Spleen (tissue), 11 donors: Measurements from ENCODE around the gene CELSR3. TPM values are rescaled to one million over a fixed set of nuclear protein-coding genes. Genes with fewer than 3 reads are reported as not detected.

Experiments
- DNase-seq: peaks from one replicate; pipeline ENCODE4 v3.0.0-alpha.2; 2020
- H3K27ac ChIP-seq, 8 donors: fragments of 200-600 bp; sonication (generic) in 7 of 8; 1 replicate in 4 of 8; 2 replicates in 4 of 8; pipeline versions ENCODE4 v1.5.0 to v1.8.0; 2016 to 2021; ENCODE audit warnings: inconsistent platforms in 4 of 8, mild to moderate bottlenecking in 4 of 8, moderate library complexity in 1 of 8
- H3K27me3 ChIP-seq, 7 donors: fragments of 200-600 bp; sonication (generic) in 6 of 7; replicated peaks in 1 of 7; 1 replicate in 4 of 7; 2 replicates in 3 of 7; pipeline versions ENCODE4 v1.5.0 to v1.8.0; 2016 to 2021; ENCODE audit warnings: inconsistent platforms in 3 of 7, mild to moderate bottlenecking in 1 of 7
- H3K36me3 ChIP-seq, 6 donors: fragments of 200-600 bp; sonication (generic) in 5 of 6; 1 replicate in 4 of 6; 2 replicates in 2 of 6; pipeline versions ENCODE4 v1.5.0 to v1.8.0; 2016 to 2021; ENCODE audit warnings: inconsistent platforms in 2 of 6
- H3K4me1 ChIP-seq, 6 donors: fragments of 200-600 bp; sonication (generic) in 5 of 6; 1 replicate in 3 of 6; 2 replicates in 3 of 6; pipeline versions ENCODE4 v1.5.0 to v1.8.0; 2016 to 2021; ENCODE audit warnings: inconsistent platforms in 3 of 6
- H3K4me3 ChIP-seq, 8 donors: fragments of 200-600 bp; sonication (generic) in 7 of 8; 1 replicate in 4 of 8; 2 replicates in 4 of 8; pipeline versions ENCODE4 v1.5.0 to v1.8.0; 2016 to 2021; ENCODE audit warnings: inconsistent platforms in 4 of 8, mild to moderate bottlenecking in 4 of 8, moderate library complexity in 2 of 8
- H3K9me3 ChIP-seq, 8 donors: fragments of 200-600 bp; sonication (generic) in 7 of 8; 1 replicate in 4 of 8; 2 replicates in 4 of 8; pipeline versions ENCODE4 v1.5.0 to v1.8.0; 2016 to 2021; ENCODE audit warnings: inconsistent platforms in 4 of 8
- POLR2A ChIP-seq, 3 donors: fragments of 450-650 bp; IDR thresholded peaks; one replicate each; pipeline ENCODE4 v1.5.1; 2017; ENCODE audit warnings: antibody characterized with exemption in 3 of 3, mild to moderate bottlenecking in 1 of 3
- POLR2AphosphoS5 ChIP-seq, 3 donors: sonication (generic); formaldehyde crosslinking; IDR thresholded peaks; one replicate each; pipeline ENCODE4 v1.5.1; 2017; ENCODE audit warnings: antibody characterized with exemption in 3 of 3
- WGBS, 5 donors: extraction: QIAGEN DNeasy Blood & Tissue Kit in 3 of 5; methylation state at CpG; one replicate each; pipeline versions ENCODE4 v1.1.5 to v1.1.7; 2013 to 2018; 5-methylcytosine and 5-hydroxymethylcytosine counted together
- intact Hi-C: fragments of 100-400 bp; cut with DNase I; formaldehyde crosslinking; loops from one replicate; pipeline ENCODE4 v1.15.0; 2023; ENCODE audit warnings: low total_unique reads
- polyA plus RNA-seq, 3 donors: library from polyadenylated mRNA; stranded (reverse); fragments of 200-250 nt; gene quantifications; one replicate each; pipeline ENCODE4 v1.2.1, GENCODE V29; 2013
- total RNA-seq, 7 donors: library from RNA; depleted of rRNA in 3 of 7; stranded (reverse); fragments of >200 nt in 3 of 7; fragmentation: NEBNext Ultra II Directional in 4 of 7; extraction: Animal tissue kit (Norgen Biotek cat#: 25700) in 4 of 7; gene quantifications; one replicate each; pipeline versions ENCODE4 v1.1.0 to v1.2.1, GENCODE V29; 2016 to 2021
- TF ChIP-seq, protein P1 (sequence below), 11 experiments: fragments of 200-600 bp in 7 of 11; fragments of 450-650 bp in 4 of 11; sonication (generic) in 4 of 11; IDR thresholded peaks in 8 of 11; conservative IDR thresholded peaks in 3 of 11; 1 replicate in 7 of 11; 2 replicates in 4 of 11; pipeline versions ENCODE4 v1.4.0 to v1.8.0; 2016 to 2021; ENCODE audit warnings: antibody characterized with exemption in 11 of 11, inconsistent platforms in 4 of 11, mild to moderate bottlenecking in 1 of 11
- donor health status: healthy with polysubstance abuse.
- donor health status: DM: no; HTN: no; CAD: no; lungs with moderate emphysema.
- donor health status: DM: no; HTN: no; CAD: no.
- donor health status: Bipolar disorder and iron deficiency.
- donor health status: healthy.
- donor health status: DM: no; HTN: no; CAD: no.
- donor health status: DM: yes; HTN: yes; CAD: no.

The CELSR3 gene
- total and polyA plus RNA-seq, 10 donors, result 0.56 to 2.7 (median 1.9) TPM

DNA sequence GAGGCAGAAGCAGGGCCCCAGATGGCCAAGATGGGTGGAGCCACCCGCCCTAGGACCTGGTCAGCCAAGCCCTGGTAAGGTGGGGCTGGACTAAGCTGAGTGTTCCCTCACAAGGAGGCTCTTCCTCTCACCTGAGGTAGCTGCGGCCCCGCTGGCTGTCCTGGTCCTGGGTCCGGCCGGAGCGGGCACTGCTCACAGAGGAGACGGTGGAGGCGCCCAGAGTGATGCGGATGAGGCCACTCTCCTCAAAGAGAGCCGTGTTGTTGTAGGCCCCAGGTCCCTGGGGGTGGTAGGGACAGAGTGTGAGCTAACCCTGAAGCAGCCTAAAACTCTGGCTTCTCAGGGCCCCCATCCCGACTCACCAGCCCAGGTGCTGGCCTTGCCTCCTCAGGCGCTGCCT lies 20.1 kb downstream of the CELSR3 start:
- Histone ChIP-seq H3K27ac (no peak overlapping the region), H3K4me1 (no peaks in the 10 kb centered on the region), H3K27me3 (peaks cover 0 to 6% (median 0%) of the 10 kb centered on the region in 7 donors), H3K4me3 (no peak overlapping the region), H3K36me3 (no peaks in the 10 kb centered on the region), H3K9me3 (no peaks in the 10 kb centered on the region)
- no peak for DNase-seq
- TF ChIP-seq POLR2A (IDR thresholded peaks at IDR 0.05) (no peak), POLR2AphosphoS5 (IDR thresholded peaks at IDR 0.05) (no peak)
- TF ChIP-seq, protein P1, sequence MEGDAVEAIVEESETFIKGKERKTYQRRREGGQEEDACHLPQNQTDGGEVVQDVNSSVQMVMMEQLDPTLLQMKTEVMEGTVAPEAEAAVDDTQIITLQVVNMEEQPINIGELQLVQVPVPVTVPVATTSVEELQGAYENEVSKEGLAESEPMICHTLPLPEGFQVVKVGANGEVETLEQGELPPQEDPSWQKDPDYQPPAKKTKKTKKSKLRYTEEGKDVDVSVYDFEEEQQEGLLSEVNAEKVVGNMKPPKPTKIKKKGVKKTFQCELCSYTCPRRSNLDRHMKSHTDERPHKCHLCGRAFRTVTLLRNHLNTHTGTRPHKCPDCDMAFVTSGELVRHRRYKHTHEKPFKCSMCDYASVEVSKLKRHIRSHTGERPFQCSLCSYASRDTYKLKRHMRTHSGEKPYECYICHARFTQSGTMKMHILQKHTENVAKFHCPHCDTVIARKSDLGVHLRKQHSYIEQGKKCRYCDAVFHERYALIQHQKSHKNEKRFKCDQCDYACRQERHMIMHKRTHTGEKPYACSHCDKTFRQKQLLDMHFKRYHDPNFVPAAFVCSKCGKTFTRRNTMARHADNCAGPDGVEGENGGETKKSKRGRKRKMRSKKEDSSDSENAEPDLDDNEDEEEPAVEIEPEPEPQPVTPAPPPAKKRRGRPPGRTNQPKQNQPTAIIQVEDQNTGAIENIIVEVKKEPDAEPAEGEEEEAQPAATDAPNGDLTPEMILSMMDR (IDR thresholded peaks at IDR 0.05 in 8 of 11, conservative IDR thresholded peaks at IDR 0.05 in 3 of 11), result no peak
- intact Hi-C loops, result no loop called here
- WGBS, 5 donors, result 89 to 95% (median 91%) methylated on average over 11 to 12 of the region's 12 CpGs

DNA sequence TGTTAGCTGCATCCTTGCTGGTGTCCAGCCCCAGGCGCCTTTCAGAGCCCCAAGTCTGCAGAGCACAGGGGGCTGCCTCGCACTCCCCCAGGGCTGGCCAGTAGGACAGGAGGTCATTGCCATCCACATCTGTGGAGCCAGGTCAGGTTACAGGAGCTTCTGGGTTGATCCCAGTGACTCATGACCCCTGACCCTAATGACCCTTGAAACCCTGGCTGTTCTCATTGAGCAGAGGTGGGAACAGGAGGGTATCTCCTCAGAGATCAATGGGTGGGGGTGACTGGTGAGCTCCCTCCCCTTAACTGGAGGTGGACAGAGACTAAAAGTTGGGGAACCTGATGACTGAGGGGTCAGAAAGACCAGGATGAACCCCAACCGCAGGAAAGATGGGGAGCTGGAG lies 21.3 kb downstream of the CELSR3 start:
- Histone ChIP-seq H3K9me3 (no peaks in the 10 kb centered on the region), H3K36me3 (no peaks in the 10 kb centered on the region), H3K4me1 (peaks cover under 1 to 9% (median 4%) of the 10 kb centered on the region in 6 donors), H3K27me3 (peaks cover 0 to 6% (median 0%) of the 10 kb centered on the region in 7 donors), H3K27ac (no peak overlapping the region), H3K4me3 (no peak overlapping the region)
- DNase-seq, result no peak
- intact Hi-C loops, result no loop called here
- TF ChIP-seq POLR2A (IDR thresholded peaks at IDR 0.05) (no peak), POLR2AphosphoS5 (IDR thresholded peaks at IDR 0.05) (no peak)
- TF ChIP-seq, protein P1 (IDR thresholded peaks at IDR 0.05 in 8 of 11, conservative IDR thresholded peaks at IDR 0.05 in 3 of 11), result no peak
- 87 to 97% (median 93%) methylated on average over 3 of the region's 3 CpGs for WGBS, 5 donors

DNA sequence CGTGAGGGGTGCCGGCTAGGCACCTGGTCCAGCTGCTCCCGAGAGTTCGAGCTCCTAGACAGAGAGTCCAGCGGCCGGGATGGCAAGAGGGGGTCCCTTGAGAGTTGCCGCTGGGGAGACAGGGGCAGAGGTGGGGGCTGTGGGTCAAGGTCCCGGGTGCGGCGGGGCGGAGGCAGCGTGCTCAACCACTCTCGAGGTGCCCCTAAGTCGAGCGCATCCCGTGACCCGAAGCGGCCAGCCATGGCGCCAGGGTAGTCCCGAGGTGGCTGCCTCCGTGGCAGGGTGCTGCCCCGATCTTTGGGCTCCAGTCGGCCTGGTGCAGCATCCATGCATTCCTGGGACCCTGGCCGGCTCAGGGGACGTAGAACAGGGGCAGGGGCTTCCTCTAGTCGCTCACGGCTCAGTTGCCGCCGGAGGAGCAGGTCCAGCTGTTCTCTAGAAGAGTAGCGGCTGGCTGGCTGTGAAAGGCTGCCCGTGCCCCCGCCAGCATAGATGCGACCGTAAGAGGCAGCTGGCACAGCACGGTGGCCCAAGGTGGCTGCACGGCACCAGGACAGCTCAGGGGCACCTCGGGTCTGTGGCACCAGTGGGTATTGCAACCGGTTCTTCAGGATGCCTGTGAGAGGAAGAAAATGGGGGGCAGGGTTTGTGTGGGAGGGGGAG lies 22.6 kb downstream of the CELSR3 start:
- peaks cover 5 to 16% (median 14%) of the 10 kb centered on the region in 6 donors for H3K4me1 ChIP-seq
- no peaks in the 10 kb centered on the region for H3K9me3 ChIP-seq
- TF ChIP-seq POLR2AphosphoS5 (IDR thresholded peaks at IDR 0.05) (no peak), POLR2A (IDR thresholded peaks at IDR 0.05) (no peak)
- TF ChIP-seq, protein P1 (IDR thresholded peaks at IDR 0.05 in 8 of 11, conservative IDR thresholded peaks at IDR 0.05 in 3 of 11), result no peak
- DNase-seq, result no peak
- intact Hi-C loops, result no loop called here
- H3K27ac ChIP-seq, result no peak overlapping the region
- no peak overlapping the region for H3K4me3 ChIP-seq
- 86 to 91% (median 90%) methylated on average over 16 to 38 of the region's 38 CpGs for WGBS, 5 donors
- no peaks in the 10 kb centered on the region for H3K36me3 ChIP-seq
- H3K27me3 ChIP-seq, result peaks cover 0 to 6% (median 0%) of the 10 kb centered on the region in 7 donors

DNA sequence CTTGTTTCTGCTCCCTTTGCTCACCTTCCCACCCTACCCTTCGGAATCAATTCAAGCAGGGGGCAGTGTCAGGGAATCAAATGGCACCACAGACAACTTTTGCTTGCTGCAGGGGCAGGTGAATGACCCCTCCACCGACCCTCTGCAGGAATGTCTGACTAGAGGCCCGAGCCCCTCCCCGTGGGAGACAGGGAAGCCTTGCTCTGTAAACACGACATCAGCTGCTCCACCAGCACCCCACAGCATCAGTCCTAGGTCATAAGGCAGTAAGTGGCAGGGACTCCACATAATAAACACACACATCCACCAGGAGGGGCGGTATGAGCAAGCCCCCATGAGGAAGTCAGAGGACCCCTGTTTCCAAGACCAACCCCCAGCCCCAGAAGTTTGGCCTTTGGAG lies 25.4 kb downstream of the CELSR3 start:
- H3K9me3 ChIP-seq, result no peaks in the 10 kb centered on the region
- DNase-seq, result no peak
- H3K4me3 ChIP-seq, result no peak overlapping the region
- WGBS, 5 donors, result 77 to 86% (median 81%) methylated on average over 6 of the region's 6 CpGs
- no peak overlapping the region for H3K27ac ChIP-seq
- H3K36me3 ChIP-seq, result peaks cover 0 to 15% (median 7%) of the 10 kb centered on the region in 6 donors
- intact Hi-C loops, result no loop called here
- H3K4me1 ChIP-seq, result peaks cover 10 to 37% (median 27%) of the 10 kb centered on the region in 6 donors
- peaks cover 0 to 6% (median 0%) of the 10 kb centered on the region in 7 donors for H3K27me3 ChIP-seq
- TF ChIP-seq, protein P1 (IDR thresholded peaks at IDR 0.05 in 8 of 11, conservative IDR thresholded peaks at IDR 0.05 in 3 of 11), result no peak
- TF ChIP-seq POLR2A (IDR thresholded peaks at IDR 0.05), result no peak
- TF ChIP-seq POLR2AphosphoS5 (IDR thresholded peaks at IDR 0.05), result no peak
